Measurements from ENCODE around the gene TXLNB. TPM values are rescaled to one million over a fixed set of nuclear protein-coding genes. Genes with fewer than 3 reads are reported as not detected.

The TXLNB gene
- total RNA-seq, 2 donors from 2014 or later, result 0.32 to 1.2 TPM

DNA sequence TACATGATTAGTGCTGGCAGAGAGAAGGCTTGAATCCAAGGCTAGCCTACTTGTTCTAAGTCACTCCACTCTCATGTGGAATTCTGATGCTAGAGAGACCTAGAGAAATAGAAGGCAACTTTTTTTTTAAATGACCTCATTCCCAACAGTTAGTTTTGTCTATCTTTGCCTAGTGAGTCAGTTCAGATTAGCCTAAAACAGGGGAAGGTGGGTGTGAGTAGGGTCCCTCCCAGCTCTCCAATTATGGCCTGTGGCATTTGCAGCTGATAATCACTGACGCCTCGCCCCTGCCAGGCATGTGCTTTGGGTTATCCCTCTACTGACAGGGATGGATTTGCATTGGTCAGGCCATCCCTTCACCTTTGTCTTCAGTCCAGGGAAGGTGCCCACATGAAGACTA lies 13.6 kb downstream of the TXLNB start:
- Histone ChIP-seq H3K27ac (no peak overlapping the region), H3K4me3 (no peak overlapping the region), H3K27me3 (replicated peaks; ENCODE audit: insufficient read depth) (no peaks in the 10 kb centered on the region), H3K9me3 (no peaks in the 10 kb centered on the region), H3K4me1 (replicated peaks) (no peaks in the 10 kb centered on the region), H3K36me3 (no peaks in the 10 kb centered on the region)
- intact Hi-C loops (cut with DNase I), result no loop called here
- no peak for DNase-seq (ENCODE audit: low spot score)
- WGBS, result 100% methylated on average over 2 of the region's 2 CpGs
- TF ChIP-seq POLR2AphosphoS5 (IDR thresholded peaks at IDR 0.05), result no peak
- TF ChIP-seq POLR2A (IDR thresholded peaks at IDR 0.05), result no peak
- TF ChIP-seq, protein P1, sequence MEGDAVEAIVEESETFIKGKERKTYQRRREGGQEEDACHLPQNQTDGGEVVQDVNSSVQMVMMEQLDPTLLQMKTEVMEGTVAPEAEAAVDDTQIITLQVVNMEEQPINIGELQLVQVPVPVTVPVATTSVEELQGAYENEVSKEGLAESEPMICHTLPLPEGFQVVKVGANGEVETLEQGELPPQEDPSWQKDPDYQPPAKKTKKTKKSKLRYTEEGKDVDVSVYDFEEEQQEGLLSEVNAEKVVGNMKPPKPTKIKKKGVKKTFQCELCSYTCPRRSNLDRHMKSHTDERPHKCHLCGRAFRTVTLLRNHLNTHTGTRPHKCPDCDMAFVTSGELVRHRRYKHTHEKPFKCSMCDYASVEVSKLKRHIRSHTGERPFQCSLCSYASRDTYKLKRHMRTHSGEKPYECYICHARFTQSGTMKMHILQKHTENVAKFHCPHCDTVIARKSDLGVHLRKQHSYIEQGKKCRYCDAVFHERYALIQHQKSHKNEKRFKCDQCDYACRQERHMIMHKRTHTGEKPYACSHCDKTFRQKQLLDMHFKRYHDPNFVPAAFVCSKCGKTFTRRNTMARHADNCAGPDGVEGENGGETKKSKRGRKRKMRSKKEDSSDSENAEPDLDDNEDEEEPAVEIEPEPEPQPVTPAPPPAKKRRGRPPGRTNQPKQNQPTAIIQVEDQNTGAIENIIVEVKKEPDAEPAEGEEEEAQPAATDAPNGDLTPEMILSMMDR (IDR thresholded peaks at IDR 0.05), result no peak

DNA sequence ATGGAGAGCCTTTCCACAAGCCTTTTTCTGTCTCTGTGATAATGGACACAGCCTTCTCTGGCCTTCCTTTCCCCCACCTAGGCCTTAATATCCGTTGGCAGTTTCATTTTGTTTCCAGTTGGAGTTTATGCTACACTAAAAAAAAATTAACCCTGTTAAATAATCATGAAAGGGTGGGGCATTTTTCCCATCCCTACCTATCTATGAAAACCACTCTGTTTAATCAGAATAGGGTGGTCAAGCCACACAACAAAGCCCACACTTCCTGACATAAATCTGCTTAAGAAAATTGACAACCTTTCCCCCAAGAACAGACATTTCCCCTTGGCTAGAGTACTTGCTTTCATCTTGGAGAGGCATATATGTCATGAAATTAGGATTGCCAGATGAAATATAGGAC lies 14.2 kb downstream of the TXLNB start:
- 33% methylated on average over 1 of the region's 1 CpG for WGBS
- Histone ChIP-seq H3K4me3 (no peak overlapping the region), H3K9me3 (no peaks in the 10 kb centered on the region)

DNA sequence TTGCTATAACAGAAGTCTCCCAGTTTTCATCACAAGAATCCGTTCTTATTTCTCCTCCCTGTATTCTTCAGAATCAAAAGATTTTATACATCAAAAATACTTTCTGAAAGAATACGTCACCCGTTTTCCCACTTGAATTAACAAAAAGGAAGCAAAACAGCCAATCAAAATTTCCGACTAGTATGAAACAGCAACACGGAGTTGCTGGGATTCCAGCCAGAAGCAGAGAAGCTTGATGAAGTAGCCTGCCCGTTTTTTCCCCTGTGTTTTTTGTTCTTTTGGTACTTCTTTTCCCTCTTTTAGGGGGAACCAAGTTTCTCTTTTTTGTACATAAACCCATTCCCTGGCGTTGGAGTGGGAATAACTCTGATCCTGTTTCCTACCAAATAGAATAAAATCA lies 14.6 kb downstream of the TXLNB start:
- H3K9me3 ChIP-seq, result no peaks in the 10 kb centered on the region
- TF ChIP-seq POLR2A (IDR thresholded peaks at IDR 0.05) (no peak), POLR2AphosphoS5 (IDR thresholded peaks at IDR 0.05) (no peak)
- TF ChIP-seq, protein P1 (IDR thresholded peaks at IDR 0.05), result no peak
- no peaks in the 10 kb centered on the region for H3K4me1 ChIP-seq (replicated peaks)
- no peak overlapping the region for H3K27ac ChIP-seq
- no peaks in the 10 kb centered on the region for H3K36me3 ChIP-seq
- DNase-seq (ENCODE audit: low spot score), result no peak
- no peak overlapping the region for H3K4me3 ChIP-seq
- no peaks in the 10 kb centered on the region for H3K27me3 ChIP-seq (replicated peaks; ENCODE audit: insufficient read depth)
- 73% methylated on average over 7 of the region's 7 CpGs for WGBS
- intact Hi-C loops (cut with DNase I), result no loop called here

More for the DNA sequence above, 14.2 kb downstream of the TXLNB start:
- no peaks in the 10 kb centered on the region for H3K27me3 ChIP-seq (replicated peaks; ENCODE audit: insufficient read depth)
- H3K4me1 ChIP-seq (replicated peaks), result no peaks in the 10 kb centered on the region
- intact Hi-C loops (cut with DNase I), result no loop called here
- DNase-seq (ENCODE audit: low spot score), result no peak
- H3K36me3 ChIP-seq, result no peaks in the 10 kb centered on the region
- TF ChIP-seq POLR2AphosphoS5 (IDR thresholded peaks at IDR 0.05) (no peak), POLR2A (IDR thresholded peaks at IDR 0.05) (no peak)
- TF ChIP-seq, protein P1 (IDR thresholded peaks at IDR 0.05), result no peak
- no peak overlapping the region for H3K27ac ChIP-seq

DNA sequence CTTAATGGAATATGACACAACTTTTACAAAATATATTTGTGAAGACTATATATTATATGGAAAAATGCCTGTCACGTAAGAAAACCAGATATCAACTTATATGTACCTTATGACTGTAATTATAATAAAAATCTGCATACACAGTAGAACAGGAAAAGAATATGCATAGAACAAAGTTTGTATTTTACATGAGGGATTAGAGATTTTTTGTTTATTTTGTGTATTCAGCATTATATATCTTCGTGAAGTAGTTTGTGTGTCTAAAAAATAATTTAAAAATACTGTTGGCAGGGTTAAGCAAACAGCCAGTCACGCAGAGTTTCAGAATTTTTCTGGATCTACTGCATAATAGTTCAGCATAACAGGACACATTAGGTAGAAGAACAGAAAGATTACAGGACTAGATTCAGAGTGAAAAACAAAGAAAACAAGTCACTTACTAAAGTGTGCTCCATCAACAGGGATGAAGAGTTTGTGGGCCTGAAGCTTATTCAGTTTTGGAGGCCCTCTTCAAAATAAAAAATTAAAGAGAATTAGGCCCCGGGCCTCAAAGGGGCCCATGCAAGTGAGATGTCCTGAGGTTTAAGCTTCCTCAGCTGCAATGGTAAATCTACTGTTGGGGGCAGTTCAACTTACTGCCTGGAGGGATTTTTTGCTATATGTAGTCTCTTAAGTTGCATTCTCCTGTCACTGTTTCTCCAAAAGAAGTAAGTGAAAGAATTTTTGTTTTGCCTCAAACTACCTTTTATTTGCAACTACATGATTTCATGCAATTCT lies 16.3 kb downstream of the TXLNB start:
- no peaks in the 10 kb centered on the region for H3K9me3 ChIP-seq
- WGBS, result 75% methylated on average over 4 of the region's 4 CpGs
- TF ChIP-seq POLR2A (IDR thresholded peaks at IDR 0.05) (no peak), POLR2AphosphoS5 (IDR thresholded peaks at IDR 0.05) (no peak)
- TF ChIP-seq, protein P1 (IDR thresholded peaks at IDR 0.05), result no peak
- H3K27me3 ChIP-seq (replicated peaks; ENCODE audit: insufficient read depth), result no peaks in the 10 kb centered on the region
- no peaks in the 10 kb centered on the region for H3K4me1 ChIP-seq (replicated peaks)
- intact Hi-C loops (cut with DNase I), result no loop called here
- no peak overlapping the region for H3K27ac ChIP-seq
- H3K4me3 ChIP-seq, result no peak overlapping the region
- DNase-seq (ENCODE audit: low spot score), result no peak
- no peaks in the 10 kb centered on the region for H3K36me3 ChIP-seq

DNA sequence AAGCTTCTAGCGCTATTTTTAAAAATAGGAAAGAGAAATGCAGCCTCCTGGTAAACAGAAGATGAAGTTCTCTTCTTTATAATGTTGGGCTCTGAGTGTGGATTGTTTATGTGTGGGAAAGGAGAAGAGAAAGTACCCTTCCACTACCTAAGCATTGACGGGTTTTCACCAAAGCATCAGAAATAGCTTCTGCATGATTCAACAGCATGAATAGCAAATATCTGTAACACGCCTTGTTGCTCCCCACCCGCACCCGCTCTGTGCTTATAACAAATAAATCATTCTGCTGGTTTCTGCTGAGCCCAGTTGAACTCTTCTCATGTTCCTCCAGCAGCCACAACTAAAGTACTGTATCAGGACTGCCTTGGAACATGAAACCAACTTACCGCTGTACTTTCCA lies 20.7 kb downstream of the TXLNB start:
- Histone ChIP-seq H3K4me1 (replicated peaks) (no peaks in the 10 kb centered on the region), H3K27me3 (replicated peaks; ENCODE audit: insufficient read depth) (no peaks in the 10 kb centered on the region), H3K27ac (no peak overlapping the region), H3K4me3 (no peak overlapping the region), H3K36me3 (no peaks in the 10 kb centered on the region), H3K9me3 (no peaks in the 10 kb centered on the region)
- DNase-seq (ENCODE audit: low spot score), result no peak
- 81% methylated on average over 6 of the region's 6 CpGs for WGBS
- intact Hi-C loops (cut with DNase I), result no loop called here
- TF ChIP-seq POLR2AphosphoS5 (IDR thresholded peaks at IDR 0.05) (no peak), POLR2A (IDR thresholded peaks at IDR 0.05) (no peak)
- TF ChIP-seq, protein P1 (IDR thresholded peaks at IDR 0.05), result no peak

Data from prostate gland (tissue), 2 donors.